ENCODE data around the gene C17orf58.
"Not testable (repeated sequence)": the region's sequence is repeated elsewhere in the genome, so short reads cannot be mapped to it uniquely, and the experiment has no call there.

C17orf58 gene

GRCh38 chr17:67962156-67962555 lies 34.1 kb downstream of the C17orf58 start:
- in situ Hi-C loops (cut with HindIII; ENCODE audit: low sequenced_read_pairs) = not testable (repeated sequence)

GRCh38 chr17:67960276-67960675 lies 36.0 kb downstream of the C17orf58 start:
- in situ Hi-C loops (cut with HindIII; ENCODE audit: low sequenced_read_pairs) = not testable (repeated sequence)

- in situ Hi-C loops (cut with HindIII; ENCODE audit: low sequenced_read_pairs) = loop anchor here (10.0 kb wide), 1 partner anchor 45 kb away; no protein-coding TSS in a partner anchor
Observed at GRCh38 chr17:67959510-67959909, 36.8 kb downstream of the C17orf58 start.

GRCh38 chr17:67950945-67951344 lies 45.3 kb downstream of the C17orf58 start:
- in situ Hi-C loops (cut with HindIII; ENCODE audit: low sequenced_read_pairs) = loop anchor here (10.0 kb wide), 1 partner anchor 54 kb away; no protein-coding TSS in a partner anchor

GRCh38 chr17:67947325-67947813 lies 48.9 kb downstream of the C17orf58 start:
- in situ Hi-C loops (cut with HindIII; ENCODE audit: low sequenced_read_pairs) = no loop called here

GRCh38 chr17:67946513-67946912 lies 49.8 kb downstream of the C17orf58 start:
- in situ Hi-C loops (cut with HindIII; ENCODE audit: low sequenced_read_pairs) = no loop called here

GRCh38 chr17:67944035-67944434 lies 52.2 kb downstream of the C17orf58 start:
- in situ Hi-C loops (cut with HindIII; ENCODE audit: low sequenced_read_pairs) = loop anchor here (5.0 kb wide), 1 partner anchor 82 kb away; no protein-coding TSS in a partner anchor

- in situ Hi-C loops (cut with HindIII; ENCODE audit: low sequenced_read_pairs) = loop anchor here (5.0 kb wide), 1 partner anchor 81 kb away; no protein-coding TSS in a partner anchor
Observed at GRCh38 chr17:67942810-67943209, 53.5 kb downstream of the C17orf58 start.

Data from endothelial cell of hepatic sinusoid (primary cell).